Loucy (cell line): ENCODE data around the gene JAG2.
"Not testable (repeated sequence)": the region's sequence is repeated elsewhere in the genome, so short reads cannot be mapped to it uniquely, and the experiment has no call there.

ENCODE experiments used
- H2AFZ ChIP-seq: fragments of 200-600 bp; sonication (generic); 2 replicates; pipeline ENCODE4 v1.6.0; 2016; ENCODE audit warnings: antibody characterized with exemption, mild to moderate bottlenecking, low read length, moderate library complexity
- H3F3A ChIP-seq: fragments of 200-600 bp; 2 replicates; pipeline ENCODE4 v1.6.0; 2016; ENCODE audit warnings: antibody characterized with exemption, low read depth, mild to moderate bottlenecking
- H3K27me3 ChIP-seq: fragments of 200-600 bp; sonication (generic); 2 replicates; pipeline ENCODE4 v1.6.1; 2014; ENCODE audit warnings: low read length, mild to moderate bottlenecking; ENCODE audit not compliant: insufficient read depth, poor library complexity, severe bottlenecking
- H3K36me3 ChIP-seq: fragments of 200-600 bp; sonication (generic); 2 replicates; pipeline ENCODE4 v1.6.1; 2016; ENCODE audit warnings: low read length; ENCODE audit not compliant: insufficient read depth
- H3K4me1 ChIP-seq: fragments of 200-600 bp; sonication (generic); 2 replicates; pipeline ENCODE4 v1.5.1; 2014; ENCODE audit warnings: low read length, mild to moderate bottlenecking; ENCODE audit not compliant: insufficient read depth, poor library complexity, severe bottlenecking
- H3K4me2 ChIP-seq: fragments of 200-600 bp; sonication (generic); 2 replicates; pipeline ENCODE4 v1.6.0; 2014; ENCODE audit warnings: antibody characterized with exemption, low read length, low read depth, mild to moderate bottlenecking; ENCODE audit not compliant: poor library complexity, severe bottlenecking
- H3K4me3 ChIP-seq: fragments of 200-600 bp; sonication (generic); 2 replicates; pipeline ENCODE4 v1.5.1; 2014; ENCODE audit warnings: low read length, mild to moderate bottlenecking, mixed read lengths; ENCODE audit not compliant: poor library complexity, severe bottlenecking
- H3K79me2 ChIP-seq: fragments of 200-600 bp; sonication (generic); 2 replicates; pipeline ENCODE4 v1.6.1; 2014; ENCODE audit warnings: low read length; ENCODE audit not compliant: insufficient read depth
- H3K9ac ChIP-seq: fragments of 200-600 bp; sonication (generic); 2 replicates; pipeline ENCODE4 v1.6.0; 2014; ENCODE audit warnings: mild to moderate bottlenecking, low read depth, low read length, moderate library complexity; ENCODE audit not compliant: poor library complexity, severe bottlenecking
- H3K9me2 ChIP-seq: fragments of 200-600 bp; sonication (generic); replicated peaks from 2 replicates; pipeline ENCODE4 v1.6.1; 2016; ENCODE audit warnings: low read depth, low read length, mixed read lengths
- H3K9me3 ChIP-seq: fragments of 200-600 bp; sonication (generic); 2 replicates; pipeline ENCODE4 v1.6.1; 2014; ENCODE audit warnings: mild to moderate bottlenecking, antibody characterized with exemption, low read length, low read depth; ENCODE audit not compliant: insufficient read depth
- H4K20me1 ChIP-seq: fragments of 200-600 bp; sonication (generic); 2 replicates; pipeline ENCODE4 v1.6.0; 2014; ENCODE audit warnings: antibody characterized with exemption, low read length, mild to moderate bottlenecking; ENCODE audit not compliant: insufficient read depth, poor library complexity, severe bottlenecking
- EZH2phosphoT487 ChIP-seq: fragments of 200-600 bp; IDR thresholded peaks from 2 replicates; pipeline ENCODE4 v1.6.1; 2018; ENCODE audit warnings: antibody characterized with exemption, mild to moderate bottlenecking, moderate library complexity, borderline replicate concordance
- TF ChIP-seq, protein P1 (sequence below): fragments of 200-600 bp; sonication (generic); conservative IDR thresholded peaks from 2 replicates; pipeline ENCODE4 v1.5.1; 2014; ENCODE audit warnings: mild to moderate bottlenecking, antibody characterized with exemption, low read length

JAG2 gene

DNA sequence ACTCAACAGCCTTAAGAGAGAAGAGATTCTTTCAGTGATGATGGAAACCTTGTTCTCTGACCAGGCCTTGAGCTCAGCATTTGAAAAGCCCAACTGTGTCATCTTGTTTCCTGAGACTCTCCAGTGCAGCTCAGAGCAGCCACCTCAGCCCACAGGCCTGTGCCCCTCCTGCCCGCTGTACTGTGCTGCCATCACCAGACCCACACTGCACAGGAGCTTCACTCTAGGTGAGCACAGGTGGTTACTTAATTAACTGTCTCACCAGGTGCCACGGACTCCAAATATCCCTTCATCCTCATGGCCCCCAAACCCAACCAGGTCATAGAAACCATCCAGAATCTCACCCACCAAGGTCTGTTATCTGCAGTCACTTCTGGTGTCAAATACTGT is 51.3 kb downstream of the JAG2 start:
- Histone ChIP-seq H3K36me3 (no peaks in the 10 kb centered on the region), H3K4me1 (no peaks in the 10 kb centered on the region), H3K9me3 (peaks cover 10% of the 10 kb centered on the region; the same call in 1 of the 2 replicates), H3F3A (no peaks in the 10 kb centered on the region), H3K9me2 (no peaks in the 10 kb centered on the region), H2AFZ (no peak overlapping the region), H3K4me2 (no peak overlapping the region), H3K4me3 (no peak overlapping the region), H3K9ac (no peak overlapping the region), H3K79me2 (no peaks in the 10 kb centered on the region), H4K20me1 (no peaks in the 10 kb centered on the region), H3K27me3 (no peaks in the 10 kb centered on the region)
- TF ChIP-seq, protein P1, sequence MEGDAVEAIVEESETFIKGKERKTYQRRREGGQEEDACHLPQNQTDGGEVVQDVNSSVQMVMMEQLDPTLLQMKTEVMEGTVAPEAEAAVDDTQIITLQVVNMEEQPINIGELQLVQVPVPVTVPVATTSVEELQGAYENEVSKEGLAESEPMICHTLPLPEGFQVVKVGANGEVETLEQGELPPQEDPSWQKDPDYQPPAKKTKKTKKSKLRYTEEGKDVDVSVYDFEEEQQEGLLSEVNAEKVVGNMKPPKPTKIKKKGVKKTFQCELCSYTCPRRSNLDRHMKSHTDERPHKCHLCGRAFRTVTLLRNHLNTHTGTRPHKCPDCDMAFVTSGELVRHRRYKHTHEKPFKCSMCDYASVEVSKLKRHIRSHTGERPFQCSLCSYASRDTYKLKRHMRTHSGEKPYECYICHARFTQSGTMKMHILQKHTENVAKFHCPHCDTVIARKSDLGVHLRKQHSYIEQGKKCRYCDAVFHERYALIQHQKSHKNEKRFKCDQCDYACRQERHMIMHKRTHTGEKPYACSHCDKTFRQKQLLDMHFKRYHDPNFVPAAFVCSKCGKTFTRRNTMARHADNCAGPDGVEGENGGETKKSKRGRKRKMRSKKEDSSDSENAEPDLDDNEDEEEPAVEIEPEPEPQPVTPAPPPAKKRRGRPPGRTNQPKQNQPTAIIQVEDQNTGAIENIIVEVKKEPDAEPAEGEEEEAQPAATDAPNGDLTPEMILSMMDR, result no peak
- no peak for TF ChIP-seq EZH2phosphoT487

DNA sequence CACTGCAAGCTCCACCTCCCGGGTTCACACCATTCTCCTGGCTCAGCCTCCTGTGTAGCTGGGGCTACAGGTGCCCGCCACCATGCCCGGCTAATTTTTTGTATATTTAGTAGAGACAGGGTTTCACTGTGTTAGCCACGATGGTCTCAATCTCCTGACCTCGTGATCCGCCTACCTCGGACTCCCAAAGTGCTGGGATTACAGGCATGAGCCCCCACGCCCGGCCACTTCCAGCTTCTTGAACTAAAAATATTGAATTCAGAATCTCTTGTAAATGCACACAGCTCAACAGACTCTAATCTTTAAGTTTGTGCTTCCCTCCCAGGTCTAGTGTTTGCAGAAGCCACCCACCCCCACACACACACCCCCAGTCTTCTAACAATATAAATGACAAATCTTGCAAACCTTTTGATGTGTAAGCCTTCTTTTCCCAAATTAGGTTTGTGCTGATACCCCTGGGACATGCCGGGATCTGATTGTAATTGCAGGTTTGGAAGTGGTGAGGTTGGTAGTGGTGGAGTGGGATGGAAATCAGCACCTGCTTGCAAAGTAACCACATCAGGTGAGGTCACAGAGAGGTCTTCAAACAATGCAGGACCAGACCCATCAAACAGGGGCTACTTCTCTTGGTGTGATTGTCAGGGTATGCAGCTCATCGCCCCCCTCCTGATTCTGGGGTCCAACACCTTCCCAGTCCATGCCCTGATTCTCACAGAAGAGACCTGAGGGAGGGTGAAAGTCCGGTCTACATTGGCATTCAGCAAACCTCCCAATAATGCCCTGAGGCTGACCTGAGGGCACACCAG is 51.9 kb downstream of the JAG2 start:
- Histone ChIP-seq H3K4me3 (no peak overlapping the region), H4K20me1 (no peaks in the 10 kb centered on the region), H3K9me3 (peaks cover 4% of the 10 kb centered on the region; the same call in 1 of the 2 replicates), H3K27me3 (no peaks in the 10 kb centered on the region), H3K9ac (no peak overlapping the region), H2AFZ (no peak overlapping the region), H3F3A (no peaks in the 10 kb centered on the region), H3K79me2 (no peaks in the 10 kb centered on the region), H3K36me3 (no peaks in the 10 kb centered on the region), H3K4me1 (no peaks in the 10 kb centered on the region), H3K4me2 (no peak overlapping the region), H3K9me2 (no peaks in the 10 kb centered on the region)
- TF ChIP-seq, protein P1, result no peak
- no peak for TF ChIP-seq EZH2phosphoT487

DNA sequence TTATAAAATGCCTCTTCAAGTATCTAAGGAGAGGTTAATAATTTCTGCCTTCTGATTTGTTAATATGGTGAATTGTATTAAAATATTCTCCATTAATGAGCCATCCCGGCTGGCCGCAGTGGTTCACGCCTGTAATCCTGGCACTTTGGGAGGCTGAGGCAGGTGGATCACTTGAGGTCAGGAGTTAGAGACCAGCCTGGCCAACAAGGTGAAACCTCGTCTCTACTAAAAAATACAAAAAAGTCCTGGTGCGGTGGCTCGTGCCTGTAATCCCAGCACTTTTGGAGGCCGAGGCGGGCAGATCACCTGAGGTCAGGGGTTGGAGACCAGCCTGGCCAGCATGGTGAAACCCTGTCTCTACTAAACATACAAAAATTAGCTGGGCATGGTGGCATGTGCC is 59.3 kb downstream of the JAG2 start:
- not testable (repeated sequence) for H3K9ac ChIP-seq, H3K4me3 ChIP-seq, H3K27me3 ChIP-seq, H3F3A ChIP-seq, H2AFZ ChIP-seq, H3K4me1 ChIP-seq, H4K20me1 ChIP-seq, H3K9me2 ChIP-seq, H3K79me2 ChIP-seq, H3K4me2 ChIP-seq, H3K9me3 ChIP-seq, H3K36me3 ChIP-seq

DNA sequence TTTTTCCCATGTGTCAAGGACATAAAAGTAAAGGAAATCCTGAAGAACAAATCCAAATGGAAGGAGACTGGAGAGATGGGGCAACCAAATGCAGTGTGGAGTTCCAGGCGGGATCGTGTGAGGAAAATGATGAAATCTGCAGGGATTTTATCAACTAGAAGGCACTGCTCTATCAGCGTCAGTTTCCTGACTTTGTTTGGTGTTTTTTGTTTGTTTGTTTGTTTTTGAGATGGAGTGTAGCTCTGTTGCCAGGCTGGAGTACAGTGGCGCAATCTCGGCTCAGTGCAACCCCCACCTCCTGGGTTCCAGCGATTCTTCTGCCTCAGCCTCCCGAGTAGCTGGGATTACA is 60.1 kb downstream of the JAG2 start:
- H4K20me1 ChIP-seq, result no peaks in the 10 kb centered on the region
- H3K4me2 ChIP-seq, result no peak overlapping the region
- H3K9ac ChIP-seq, result no peak overlapping the region
- H3K36me3 ChIP-seq, result no peaks in the 10 kb centered on the region
- H3F3A ChIP-seq, result no peaks in the 10 kb centered on the region
- H3K9me2 ChIP-seq, result no peaks in the 10 kb centered on the region
- H3K4me3 ChIP-seq, result no peak overlapping the region
- H2AFZ ChIP-seq, result no peak overlapping the region
- TF ChIP-seq, protein P1, result no peak
- no peak for TF ChIP-seq EZH2phosphoT487
- no peaks in the 10 kb centered on the region for H3K4me1 ChIP-seq
- peaks cover 1% of the 10 kb centered on the region for H3K27me3 ChIP-seq
- no peaks in the 10 kb centered on the region for H3K79me2 ChIP-seq
- H3K9me3 ChIP-seq, result no peaks in the 10 kb centered on the region
